ENCODE measurements around the gene MTCH1.

DNA sequence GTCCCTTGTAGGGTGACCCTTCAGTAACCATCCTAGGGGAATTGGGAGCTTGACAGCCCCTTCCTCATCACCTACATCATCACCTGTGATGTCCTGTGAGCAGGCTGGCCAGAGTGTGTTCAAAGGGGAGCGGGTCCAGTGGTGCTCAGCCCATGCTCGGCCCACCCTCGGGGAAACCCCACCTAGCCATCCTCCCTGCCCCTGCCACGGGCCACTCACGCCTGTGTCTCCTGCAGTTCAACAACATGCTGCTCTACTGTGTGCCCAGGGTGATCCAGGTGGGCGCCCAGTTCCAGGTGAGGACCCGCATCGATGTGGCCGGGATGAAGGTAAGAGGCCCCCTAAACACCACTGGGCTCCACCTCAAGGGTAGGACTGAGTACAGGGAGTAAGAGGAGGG lies 29.5 kb upstream of the MTCH1 start:
- TF ChIP-seq, protein P1, sequence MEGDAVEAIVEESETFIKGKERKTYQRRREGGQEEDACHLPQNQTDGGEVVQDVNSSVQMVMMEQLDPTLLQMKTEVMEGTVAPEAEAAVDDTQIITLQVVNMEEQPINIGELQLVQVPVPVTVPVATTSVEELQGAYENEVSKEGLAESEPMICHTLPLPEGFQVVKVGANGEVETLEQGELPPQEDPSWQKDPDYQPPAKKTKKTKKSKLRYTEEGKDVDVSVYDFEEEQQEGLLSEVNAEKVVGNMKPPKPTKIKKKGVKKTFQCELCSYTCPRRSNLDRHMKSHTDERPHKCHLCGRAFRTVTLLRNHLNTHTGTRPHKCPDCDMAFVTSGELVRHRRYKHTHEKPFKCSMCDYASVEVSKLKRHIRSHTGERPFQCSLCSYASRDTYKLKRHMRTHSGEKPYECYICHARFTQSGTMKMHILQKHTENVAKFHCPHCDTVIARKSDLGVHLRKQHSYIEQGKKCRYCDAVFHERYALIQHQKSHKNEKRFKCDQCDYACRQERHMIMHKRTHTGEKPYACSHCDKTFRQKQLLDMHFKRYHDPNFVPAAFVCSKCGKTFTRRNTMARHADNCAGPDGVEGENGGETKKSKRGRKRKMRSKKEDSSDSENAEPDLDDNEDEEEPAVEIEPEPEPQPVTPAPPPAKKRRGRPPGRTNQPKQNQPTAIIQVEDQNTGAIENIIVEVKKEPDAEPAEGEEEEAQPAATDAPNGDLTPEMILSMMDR (IDR thresholded peaks at IDR 0.05), result no peak
- no peak for TF ChIP-seq EP300 (IDR thresholded peaks at IDR 0.05)
